ENCODE results near the gene RPL36.
"Not testable (repeated sequence)": the region's sequence is repeated elsewhere in the genome, so short reads cannot be mapped to it uniquely, and the experiment has no call there.

The RPL36 gene

GRCh38 chr19:5674714-5675113 is 15.4 kb upstream of the RPL36 start:
- DNase-seq (ENCODE audit: low read depth): no peak

GRCh38 chr19:5676105-5676771 is 13.9 kb upstream of the RPL36 start:
- no peak for DNase-seq (ENCODE audit: low read depth)

DNA sequence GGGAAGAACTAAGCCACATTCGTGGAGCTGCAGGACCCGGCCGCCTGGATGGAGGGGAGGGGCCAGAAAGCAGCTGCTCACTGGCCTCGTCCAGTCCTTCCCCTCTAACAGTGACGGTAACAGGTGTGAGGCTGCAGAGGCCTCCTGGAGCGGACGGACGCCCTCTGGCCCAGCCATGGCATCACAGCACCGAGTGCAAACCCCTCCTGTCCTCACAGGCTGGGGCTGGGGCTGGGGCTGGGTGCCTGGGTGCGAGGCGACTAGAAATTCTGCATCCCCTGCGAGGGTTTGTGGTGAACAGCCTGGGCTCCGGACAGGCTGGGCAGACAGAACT is 13.4 kb upstream of the RPL36 start:
- no peak for DNase-seq (ENCODE audit: low read depth)

DNA sequence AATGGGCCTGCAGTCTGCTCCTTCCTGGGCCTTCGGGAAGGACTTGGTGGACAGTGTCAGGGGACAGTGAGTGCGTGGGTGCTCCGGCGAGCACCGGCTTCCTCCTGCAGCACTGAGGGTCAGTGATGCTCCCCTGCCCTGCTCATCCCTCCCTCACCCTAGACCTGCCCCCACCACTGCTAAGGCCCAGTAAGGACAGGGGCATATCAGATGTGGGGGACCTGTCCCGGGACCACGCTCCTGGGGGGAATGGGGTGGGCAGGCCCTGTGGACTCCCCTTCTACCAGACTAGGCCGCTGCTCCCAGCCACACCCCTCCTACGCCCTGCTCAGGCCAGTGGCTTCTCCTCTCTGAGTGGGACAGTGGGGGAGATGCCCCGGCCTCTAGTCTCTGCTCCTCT is 13.0 kb upstream of the RPL36 start:
- DNase-seq (ENCODE audit: low read depth): no peak

GRCh38 chr19:5677580-5677979 is 12.5 kb upstream of the RPL36 start:
- no peak for DNase-seq (ENCODE audit: low read depth)

GRCh38 chr19:5678071-5678718 is 11.9 kb upstream of the RPL36 start:
- DNase-seq (ENCODE audit: low read depth): no peak

- DNase-seq (ENCODE audit: low read depth): no peak
Measured at GRCh38 chr19:5679289-5680083, 10.6 kb upstream of the RPL36 start.

- no peak for DNase-seq (ENCODE audit: low read depth)
Measured at GRCh38 chr19:5680084-5680436, 10.0 kb upstream of the RPL36 start.

GRCh38 chr19:5680437-5681368 is 9.4 kb upstream of the RPL36 start, which contains the start of the genes HSD11B1L and MICOS13:
HSD11B1L (plus strand) TSS chr19:5681027; CDS start chr19:5684833, 3,806 bp downstream.
MICOS13 (minus strand) TSS chr19:5680516; CDS start chr19:5680486, 30 bp downstream.
- DNase-seq (ENCODE audit: low read depth): peak; percentile 96

DNA sequence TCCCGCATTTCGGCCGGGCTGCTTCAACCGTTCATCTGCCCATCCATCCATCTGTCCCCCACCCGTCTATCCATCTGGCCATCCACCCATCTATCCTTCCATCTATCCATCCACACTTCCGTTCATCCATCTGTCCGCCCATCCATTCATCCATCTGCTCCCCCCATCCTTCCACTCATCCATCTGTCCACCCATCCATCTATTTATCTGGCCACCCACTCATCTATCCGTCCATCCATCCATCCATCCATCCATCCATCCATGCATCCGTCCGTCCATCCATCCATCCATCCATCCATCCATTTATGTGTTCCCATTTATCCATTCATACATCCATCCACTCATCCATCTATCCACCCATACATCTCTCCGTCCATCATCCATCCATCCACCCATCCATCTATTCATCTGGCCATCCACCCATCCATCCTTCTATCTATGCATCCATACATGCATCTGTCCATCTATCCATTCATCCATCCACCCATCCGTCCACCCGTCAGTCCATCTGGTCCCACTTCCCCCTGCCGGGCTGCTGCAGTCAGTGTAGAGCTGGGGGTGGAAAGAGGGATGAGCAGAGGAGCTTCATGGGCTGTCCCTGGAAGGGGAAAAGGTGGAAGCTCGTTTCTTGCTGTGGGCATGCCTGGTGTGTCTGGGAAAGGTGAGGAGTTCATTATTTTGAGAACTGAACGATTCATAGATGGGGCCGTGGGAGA is 8.5 kb upstream of the RPL36 start:
- no peak for DNase-seq (ENCODE audit: low read depth)

- no peak for DNase-seq (ENCODE audit: low read depth)
Measured at GRCh38 chr19:5682107-5682482, 8.0 kb upstream of the RPL36 start.

GRCh38 chr19:5683177-5683886 is 6.8 kb upstream of the RPL36 start:
- DNase-seq (ENCODE audit: low read depth): no peak

- no peak for DNase-seq (ENCODE audit: low read depth)
Measured at GRCh38 chr19:5684694-5685430, 5.2 kb upstream of the RPL36 start.

- no peak for DNase-seq (ENCODE audit: low read depth)
Measured at GRCh38 chr19:5686326-5686646, 3.8 kb upstream of the RPL36 start.

DNA sequence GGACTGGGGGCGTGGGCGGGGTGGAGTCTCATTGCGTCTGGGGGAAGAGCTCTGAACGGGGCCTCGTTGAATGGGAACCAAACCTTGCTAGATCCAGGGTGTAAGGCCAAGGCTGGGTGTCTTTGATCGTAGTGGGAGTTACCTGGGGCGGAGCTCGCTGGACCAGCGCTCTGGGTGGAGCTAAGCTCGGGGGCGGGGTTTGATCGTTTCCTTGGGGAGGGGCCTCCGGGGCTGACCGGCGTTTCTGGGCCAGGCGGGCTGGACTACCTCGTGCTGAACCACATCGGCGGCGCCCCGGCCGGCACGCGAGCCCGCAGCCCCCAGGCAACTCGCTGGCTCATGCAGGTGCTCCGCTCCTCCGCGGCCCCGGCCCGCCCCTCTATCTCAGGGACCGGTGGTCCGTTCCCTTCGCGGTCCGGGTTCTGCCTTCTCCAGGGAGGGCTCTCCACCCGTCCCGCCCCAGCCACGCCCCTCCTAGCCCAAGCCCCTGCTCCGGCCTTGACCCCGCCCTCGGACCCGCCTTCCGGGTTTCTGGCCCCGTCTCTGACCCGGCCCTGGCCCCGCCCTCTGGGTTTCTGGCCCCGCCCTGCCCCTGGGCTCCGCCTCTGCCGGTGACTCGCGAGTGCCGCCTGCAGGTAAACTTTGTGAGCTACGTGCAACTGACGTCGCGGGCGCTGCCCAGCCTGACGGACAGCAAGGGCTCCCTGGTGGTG is 3.3 kb upstream of the RPL36 start:
- peak; percentile 94 for DNase-seq (ENCODE audit: low read depth)

DNA sequence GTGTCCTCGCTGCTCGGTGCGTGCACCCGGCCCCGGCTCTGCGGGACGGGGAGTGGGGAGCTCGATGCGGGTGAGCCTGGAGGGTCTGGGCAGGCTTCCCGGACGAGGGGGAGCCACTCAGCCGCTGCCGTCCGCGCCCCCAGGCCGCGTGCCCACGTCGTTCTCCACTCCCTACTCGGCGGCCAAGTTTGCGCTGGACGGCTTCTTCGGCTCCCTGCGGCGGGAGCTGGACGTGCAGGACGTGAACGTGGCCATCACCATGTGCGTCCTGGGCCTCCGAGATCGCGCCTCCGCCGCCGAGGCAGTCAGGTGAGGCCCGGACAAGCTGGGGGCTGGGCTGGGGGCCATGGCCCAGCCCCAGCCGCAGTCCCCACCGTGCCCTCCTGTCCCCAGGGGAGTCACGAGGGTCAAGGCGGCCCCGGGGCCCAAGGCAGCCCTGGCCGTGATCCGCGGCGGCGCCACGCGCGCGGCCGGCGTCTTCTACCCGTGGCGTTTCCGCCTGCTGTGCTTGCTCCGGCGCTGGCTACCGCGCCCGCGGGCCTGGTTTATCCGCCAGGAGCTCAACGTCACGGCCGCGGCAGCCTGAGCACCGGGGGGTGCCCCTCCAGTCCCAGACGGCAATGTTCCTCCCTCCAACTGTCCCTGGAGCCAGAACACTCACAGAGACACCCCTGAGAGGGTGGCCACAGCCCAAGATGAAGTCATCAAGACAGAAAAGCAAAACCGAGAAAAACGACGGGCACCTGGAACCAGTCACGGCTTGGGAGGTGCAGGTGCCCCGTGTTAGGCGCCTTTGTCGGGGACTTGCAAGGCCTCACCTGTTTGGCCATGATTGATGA is 2.5 kb upstream of the RPL36 start:
- no peak for DNase-seq (ENCODE audit: low read depth)

GRCh38 chr19:5688262-5688881 is 1.7 kb upstream of the RPL36 start:
- not testable (repeated sequence) for DNase-seq (ENCODE audit: low read depth)

Data from activated T-cell treated with anti-CD3 and anti-CD28 coated beads for 1 hour (primary cell).